Common myeloid progenitor, CD34-positive (primary cell): Measurements from ENCODE around the gene OGFOD3.

ENCODE experiments used
- CTCF ChIA-PET: fragments of 350-600 bp; sonication (Branson Sonifier 250); formaldehyde crosslinking; loops from one replicate; lab custom pipeline; 2021; ENCODE audit warnings: antibody characterized with exemption; lab: Charles Lee
- POLR2A ChIA-PET: fragments of 350-600 bp; sonication (Branson Sonifier 250); formaldehyde crosslinking; loops from one replicate; lab custom pipeline; 2021; ENCODE audit warnings: antibody characterized with exemption; lab: Charles Lee
- DNase-seq, 3 donors: peaks; one replicate each; pipeline versions ENCODE4 v3.0.0 to v3.0.0-alpha.2; 2013
- H3K27ac ChIP-seq, 2 experiments: 1 replicate in 1 of 2; 2 replicates in 1 of 2; pipeline ENCODE4 v1.7.0; 2013; ENCODE audit warnings: inconsistent platforms in 2 of 2, low read length in 2 of 2, mild to moderate bottlenecking in 2 of 2, low read depth in 1 of 2, moderate library complexity in 1 of 2; ENCODE audit not compliant: severe bottlenecking in 2 of 2, insufficient read depth in 1 of 2, poor library complexity in 1 of 2
- H3K27me3 ChIP-seq, 5 experiments: replicated peaks in 2 of 5; 1 replicate in 3 of 5; 2 replicates in 2 of 5; pipeline versions ENCODE4 v1.6.1 to v1.7.0; 2013; ENCODE audit warnings: low read length in 4 of 5, mild to moderate bottlenecking in 2 of 5, moderate library complexity in 2 of 5, inconsistent platforms in 1 of 5; ENCODE audit not compliant: insufficient read depth in 5 of 5, control insufficient read depth in 4 of 5
- H3K36me3 ChIP-seq, 4 experiments: 1 replicate in 2 of 4; 2 replicates in 2 of 4; pipeline versions ENCODE4 v1.6.1 to v1.7.0; 2013; ENCODE audit warnings: low read length in 3 of 4, control low read depth in 1 of 4, mild to moderate bottlenecking in 1 of 4; ENCODE audit not compliant: control insufficient read depth in 4 of 4, insufficient read depth in 4 of 4
- H3K4me1 ChIP-seq, 4 experiments: 1 replicate in 3 of 4; 2 replicates in 1 of 4; pipeline versions ENCODE4 v1.6.1 to v1.7.1; 2013; ENCODE audit warnings: low read length in 3 of 4, mild to moderate bottlenecking in 3 of 4, control low read depth in 1 of 4, inconsistent platforms in 1 of 4, moderate library complexity in 1 of 4; ENCODE audit not compliant: control insufficient read depth in 4 of 4, insufficient read depth in 4 of 4; ENCODE audit errors: control extremely low read depth in 1 of 4
- H3K4me3 ChIP-seq, 7 experiments: 1 replicate in 4 of 7; 2 replicates in 3 of 7; pipeline versions ENCODE4 v1.5.1 to v1.7.0; 2013; ENCODE audit warnings: mild to moderate bottlenecking in 7 of 7, low read length in 6 of 7, moderate library complexity in 6 of 7, inconsistent platforms in 2 of 7, low read depth in 2 of 7, control low read depth in 1 of 7; ENCODE audit not compliant: insufficient read depth in 4 of 7, control insufficient read depth in 1 of 7; ENCODE audit errors: extremely low read depth in 1 of 7
- H3K9me3 ChIP-seq, 5 experiments: 1 replicate in 4 of 5; 2 replicates in 1 of 5; pipeline versions ENCODE4 v1.6.1 to v1.7.1; 2013; ENCODE audit warnings: low read length in 4 of 5, mild to moderate bottlenecking in 2 of 5, inconsistent platforms in 1 of 5, low read depth in 1 of 5, moderate library complexity in 1 of 5; ENCODE audit not compliant: control insufficient read depth in 4 of 5, insufficient read depth in 2 of 5; ENCODE audit errors: control extremely low read depth in 1 of 5
- WGBS: methylation state at CpG from one replicate; pipeline ENCODE4 v1.1.5; 2013; ENCODE audit not compliant: insufficient coverage; 5-methylcytosine and 5-hydroxymethylcytosine counted together

OGFOD3 gene

GRCh38 chr17:82344175-82344907, 74.0 kb downstream of the OGFOD3 start:
- 87% methylated on average over 24 of the region's 24 CpGs for WGBS
- Histone ChIP-seq H3K4me3 (no peak overlapping the region), H3K36me3 (no peaks in the 10 kb centered on the region), H3K9me3 (no peaks in the 10 kb centered on the region), H3K4me1 (peaks cover 0 to 9% (median 6%) of the 10 kb centered on the region in 4 experiments), H3K27ac (peak overlapping the region in 1 of 2 experiments; percentile 70), H3K27me3 (no peaks in the 10 kb centered on the region)
- ChIA-PET CTCF (interaction anchor here (0.5 to 1.7 kb wide), 8 partner anchors 8 to 130 kb away, joined by 3 to 7 read pairs (median 3); partner anchors contain the start of gene SECTM1), POLR2A (no interaction called here)
- peak in 2 of 3 donors; percentile 24 to 31 for DNase-seq

DNA sequence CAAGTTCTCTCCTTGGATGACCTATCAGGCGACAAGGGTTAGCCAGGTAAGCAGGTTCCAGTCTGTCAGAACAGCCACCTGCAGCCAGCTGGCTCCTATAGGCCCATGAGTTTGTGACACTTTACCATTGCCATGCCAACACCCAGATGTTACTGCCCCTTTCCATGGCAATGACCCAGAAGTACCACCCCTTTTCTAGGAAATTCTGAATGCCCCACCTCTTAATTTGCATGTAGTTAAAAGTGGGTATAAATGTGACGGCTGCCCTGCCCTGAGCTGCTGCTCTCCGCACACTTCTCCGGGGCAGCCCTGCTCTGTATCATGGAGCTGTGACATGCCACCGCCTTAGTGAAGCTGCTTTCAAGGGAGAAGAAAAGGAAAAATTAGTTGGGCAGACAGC, 74.8 kb downstream of the OGFOD3 start:
- Histone ChIP-seq H3K27ac (no peak overlapping the region), H3K4me1 (peaks cover 0 to 9% (median 6%) of the 10 kb centered on the region in 4 experiments), H3K9me3 (no peaks in the 10 kb centered on the region), H3K4me3 (no peak overlapping the region), H3K27me3 (no peaks in the 10 kb centered on the region), H3K36me3 (no peaks in the 10 kb centered on the region)
- ChIA-PET POLR2A (no interaction called here), CTCF (interaction anchor here (0.7 to 1.7 kb wide), 7 partner anchors 9 to 131 kb away, joined by 3 to 5 read pairs (median 3); partner anchors contain the start of gene SECTM1)
- 100% methylated on average over 5 of the region's 5 CpGs for WGBS
- DNase-seq, result no peak

GRCh38 chr17:82342361-82343079, 75.9 kb downstream of the OGFOD3 start:
- CTCF ChIA-PET, result interaction anchor here (0.8 to 1.7 kb wide), 5 partner anchors 8 to 14 kb away, joined by 3 to 5 read pairs (median 3); partner anchors contain the start of gene SECTM1
- H3K27me3 ChIP-seq, result no peaks in the 10 kb centered on the region
- no peak overlapping the region for H3K4me3 ChIP-seq
- no peaks in the 10 kb centered on the region for H3K36me3 ChIP-seq
- H3K9me3 ChIP-seq, result no peaks in the 10 kb centered on the region
- H3K27ac ChIP-seq, result no peak overlapping the region
- POLR2A ChIA-PET, result interaction anchor here (0.7 kb wide), 1 partner anchor 10 kb away, joined by 3 read pairs; no protein-coding TSS in a partner anchor
- WGBS, result 94% methylated on average over 24 of the region's 28 CpGs
- peaks cover 0 to 9% (median 6%) of the 10 kb centered on the region in 4 experiments for H3K4me1 ChIP-seq
- no peak for DNase-seq

GRCh38 chr17:82339634-82340580, 78.5 kb downstream of the OGFOD3 start:
- ChIA-PET POLR2A (no interaction called here), CTCF (no interaction called here)
- Histone ChIP-seq H3K27me3 (no peaks in the 10 kb centered on the region), H3K4me1 (peaks cover 0 to 10% (median 8%) of the 10 kb centered on the region in 4 experiments), H3K36me3 (no peaks in the 10 kb centered on the region), H3K27ac (peak overlapping the region in 1 of 2 experiments; percentile 66), H3K4me3 (no peak overlapping the region), H3K9me3 (no peaks in the 10 kb centered on the region)
- DNase-seq, result no peak
- WGBS, result 90% methylated on average over 6 of the region's 10 CpGs
